Ovary (tissue), 3 donors: ENCODE measurements around the gene TCF7.

ENCODE experiments used
- POLR2A ChIP-seq: fragments of 450-650 bp; IDR thresholded peaks from one replicate; pipeline ENCODE4 v1.6.1; 2017; ENCODE audit warnings: antibody characterized with exemption, mild to moderate bottlenecking, moderate library complexity
- TF ChIP-seq, protein P1 (sequence below), 3 donors: fragments of 450-650 bp in 2 of 3; fragments of 200-600 bp in 1 of 3; IDR thresholded peaks; one replicate each; pipeline versions ENCODE4 v1.5.1 to v1.8.0; 2016 to 2022; ENCODE audit warnings: antibody characterized with exemption in 3 of 3, mild to moderate bottlenecking in 1 of 3
- donor health status: DM: no; HTN: no; CAD: no.

DNA sequence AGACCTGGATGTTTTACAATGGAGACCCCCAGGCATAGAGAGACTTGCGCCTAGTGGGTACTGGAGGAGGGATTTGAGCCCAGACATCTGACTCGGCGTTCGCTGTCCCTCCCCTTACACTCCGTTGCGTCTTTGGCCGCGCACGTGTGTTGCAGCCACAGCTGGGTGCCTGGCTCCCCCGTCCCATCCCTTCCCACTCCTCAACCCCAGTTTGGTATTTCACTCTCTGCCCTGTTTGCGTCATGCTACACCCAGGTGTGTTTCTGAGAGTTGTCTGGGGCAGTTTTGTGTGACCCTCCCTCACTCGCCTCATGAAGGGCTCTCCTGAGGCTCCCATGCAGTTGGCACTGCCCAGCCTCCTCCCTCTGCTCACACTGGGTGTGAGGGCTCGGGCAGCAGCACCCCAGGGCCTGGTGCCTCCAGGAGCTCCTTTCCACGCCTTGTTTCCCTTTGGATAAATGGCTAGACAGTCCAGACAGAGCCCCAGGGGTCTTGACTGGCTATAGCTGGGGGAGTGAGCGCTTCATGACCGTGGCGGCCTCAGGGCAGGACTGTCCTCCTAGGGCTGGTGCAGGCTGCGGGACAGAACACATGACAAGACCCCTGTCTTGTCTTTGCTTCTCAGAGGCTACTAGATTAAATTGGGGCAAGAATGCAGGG lies 13.6 kb downstream of the TCF7 start:
- TF ChIP-seq, protein P1, sequence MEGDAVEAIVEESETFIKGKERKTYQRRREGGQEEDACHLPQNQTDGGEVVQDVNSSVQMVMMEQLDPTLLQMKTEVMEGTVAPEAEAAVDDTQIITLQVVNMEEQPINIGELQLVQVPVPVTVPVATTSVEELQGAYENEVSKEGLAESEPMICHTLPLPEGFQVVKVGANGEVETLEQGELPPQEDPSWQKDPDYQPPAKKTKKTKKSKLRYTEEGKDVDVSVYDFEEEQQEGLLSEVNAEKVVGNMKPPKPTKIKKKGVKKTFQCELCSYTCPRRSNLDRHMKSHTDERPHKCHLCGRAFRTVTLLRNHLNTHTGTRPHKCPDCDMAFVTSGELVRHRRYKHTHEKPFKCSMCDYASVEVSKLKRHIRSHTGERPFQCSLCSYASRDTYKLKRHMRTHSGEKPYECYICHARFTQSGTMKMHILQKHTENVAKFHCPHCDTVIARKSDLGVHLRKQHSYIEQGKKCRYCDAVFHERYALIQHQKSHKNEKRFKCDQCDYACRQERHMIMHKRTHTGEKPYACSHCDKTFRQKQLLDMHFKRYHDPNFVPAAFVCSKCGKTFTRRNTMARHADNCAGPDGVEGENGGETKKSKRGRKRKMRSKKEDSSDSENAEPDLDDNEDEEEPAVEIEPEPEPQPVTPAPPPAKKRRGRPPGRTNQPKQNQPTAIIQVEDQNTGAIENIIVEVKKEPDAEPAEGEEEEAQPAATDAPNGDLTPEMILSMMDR (IDR thresholded peaks at IDR 0.05) = no peak
- no peak for TF ChIP-seq POLR2A
